ENCODE data around the gene CLEC2L.

Gene CLEC2L

GRCh38 chr7:139562491-139562890, 39.0 kb downstream of the CLEC2L start:
- Histone ChIP-seq H3K27me3 (ENCODE audit: insufficient read depth, low read length) (no peaks in the 10 kb centered on the region; the same call in 1 of the 2 replicates), H3K9ac (ENCODE audit: low read length) (no peak overlapping the region), H3K4me1 (ENCODE audit: insufficient read depth, low read length, severe bottlenecking) (no peaks in the 10 kb centered on the region), H3K4me3 (ENCODE audit: low read depth, low read length, poor library complexity, severe bottlenecking) (no peak overlapping the region), H3F3A (ENCODE audit: insufficient read depth, low read length) (no peaks in the 10 kb centered on the region), H2AFZ (ENCODE audit: low read length) (no peak overlapping the region), H3K9me3 (ENCODE audit: low read length) (no peaks in the 10 kb centered on the region), H4K20me1 (ENCODE audit: insufficient read depth, low read length) (no peaks in the 10 kb centered on the region), H3K27ac (ENCODE audit: low read depth, low read length, poor library complexity, severe bottlenecking) (no peak overlapping the region), H3K9me2 (ENCODE audit: low read depth, low read length) (no peaks in the 10 kb centered on the region), H3K79me2 (ENCODE audit: insufficient read depth, low read length) (no peaks in the 10 kb centered on the region), H3K36me3 (ENCODE audit: insufficient read depth, low read length) (no peaks in the 10 kb centered on the region), H3K4me2 (ENCODE audit: low read length) (no peak overlapping the region)
- TF ChIP-seq, protein P1, sequence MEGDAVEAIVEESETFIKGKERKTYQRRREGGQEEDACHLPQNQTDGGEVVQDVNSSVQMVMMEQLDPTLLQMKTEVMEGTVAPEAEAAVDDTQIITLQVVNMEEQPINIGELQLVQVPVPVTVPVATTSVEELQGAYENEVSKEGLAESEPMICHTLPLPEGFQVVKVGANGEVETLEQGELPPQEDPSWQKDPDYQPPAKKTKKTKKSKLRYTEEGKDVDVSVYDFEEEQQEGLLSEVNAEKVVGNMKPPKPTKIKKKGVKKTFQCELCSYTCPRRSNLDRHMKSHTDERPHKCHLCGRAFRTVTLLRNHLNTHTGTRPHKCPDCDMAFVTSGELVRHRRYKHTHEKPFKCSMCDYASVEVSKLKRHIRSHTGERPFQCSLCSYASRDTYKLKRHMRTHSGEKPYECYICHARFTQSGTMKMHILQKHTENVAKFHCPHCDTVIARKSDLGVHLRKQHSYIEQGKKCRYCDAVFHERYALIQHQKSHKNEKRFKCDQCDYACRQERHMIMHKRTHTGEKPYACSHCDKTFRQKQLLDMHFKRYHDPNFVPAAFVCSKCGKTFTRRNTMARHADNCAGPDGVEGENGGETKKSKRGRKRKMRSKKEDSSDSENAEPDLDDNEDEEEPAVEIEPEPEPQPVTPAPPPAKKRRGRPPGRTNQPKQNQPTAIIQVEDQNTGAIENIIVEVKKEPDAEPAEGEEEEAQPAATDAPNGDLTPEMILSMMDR (IDR thresholded peaks at IDR 0.05; ENCODE audit: low read length) = no peak
- TF ChIP-seq EZH2 (IDR thresholded peaks at IDR 0.05; ENCODE audit: borderline replicate concordance, low read length) = no peak

DNA sequence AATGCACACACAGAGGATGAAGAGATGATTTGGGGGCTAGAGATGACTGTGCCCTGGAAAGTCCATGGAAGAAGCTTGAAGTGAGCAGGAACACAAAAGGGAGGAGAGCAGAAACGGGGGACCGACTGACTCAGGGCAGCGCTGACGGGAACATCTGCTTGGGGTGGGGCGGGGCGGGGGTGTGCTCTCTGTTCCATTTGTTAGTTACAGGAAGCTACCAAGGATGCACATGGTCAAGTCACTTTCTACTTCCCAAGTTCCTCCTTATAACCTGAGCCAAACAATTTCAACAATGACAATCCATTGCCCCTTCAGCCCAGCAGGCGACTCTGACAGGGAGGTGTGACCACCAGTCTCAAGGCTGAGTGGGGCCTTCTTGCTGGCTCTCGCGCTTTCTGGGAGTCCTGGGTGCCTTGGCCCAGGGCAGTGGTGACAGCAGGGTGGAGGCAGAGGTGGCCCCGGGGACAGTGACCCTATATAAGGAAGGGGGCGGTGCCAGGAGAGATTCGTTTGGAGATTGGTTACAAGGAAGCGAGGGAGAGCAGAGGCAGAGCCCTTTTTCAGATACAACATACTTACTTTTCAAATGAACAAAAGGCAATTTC, 39.6 kb downstream of the CLEC2L start:
- no peak overlapping the region for H3K4me3 ChIP-seq (ENCODE audit: low read depth, low read length, poor library complexity, severe bottlenecking)
- H3K27ac ChIP-seq (ENCODE audit: low read depth, low read length, poor library complexity, severe bottlenecking) = no peak overlapping the region
- no peaks in the 10 kb centered on the region; the same call in 1 of the 2 replicates for H3K27me3 ChIP-seq (ENCODE audit: insufficient read depth, low read length)
- no peaks in the 10 kb centered on the region for H3K36me3 ChIP-seq (ENCODE audit: insufficient read depth, low read length)
- H3K9me3 ChIP-seq (ENCODE audit: low read length) = no peaks in the 10 kb centered on the region
- no peaks in the 10 kb centered on the region for H3F3A ChIP-seq (ENCODE audit: insufficient read depth, low read length)
- H3K4me2 ChIP-seq (ENCODE audit: low read length) = no peak overlapping the region
- TF ChIP-seq EZH2 (IDR thresholded peaks at IDR 0.05; ENCODE audit: borderline replicate concordance, low read length) = no peak
- TF ChIP-seq, protein P1 (IDR thresholded peaks at IDR 0.05; ENCODE audit: low read length) = no peak
- H3K4me1 ChIP-seq (ENCODE audit: insufficient read depth, low read length, severe bottlenecking) = no peaks in the 10 kb centered on the region
- no peaks in the 10 kb centered on the region for H3K9me2 ChIP-seq (ENCODE audit: low read depth, low read length)
- no peak overlapping the region for H3K9ac ChIP-seq (ENCODE audit: low read length)
- no peaks in the 10 kb centered on the region for H4K20me1 ChIP-seq (ENCODE audit: insufficient read depth, low read length)
- no peak overlapping the region for H2AFZ ChIP-seq (ENCODE audit: low read length)
- no peaks in the 10 kb centered on the region for H3K79me2 ChIP-seq (ENCODE audit: insufficient read depth, low read length)

GRCh38 chr7:139563856-139564255, 40.4 kb downstream of the CLEC2L start:
- Histone ChIP-seq H4K20me1 (ENCODE audit: insufficient read depth, low read length) (no peaks in the 10 kb centered on the region), H3K9me3 (ENCODE audit: low read length) (no peaks in the 10 kb centered on the region), H3K79me2 (ENCODE audit: insufficient read depth, low read length) (no peaks in the 10 kb centered on the region), H3K4me1 (ENCODE audit: insufficient read depth, low read length, severe bottlenecking) (no peaks in the 10 kb centered on the region), H3F3A (ENCODE audit: insufficient read depth, low read length) (no peaks in the 10 kb centered on the region), H2AFZ (ENCODE audit: low read length) (no peak overlapping the region), H3K27me3 (ENCODE audit: insufficient read depth, low read length) (no peaks in the 10 kb centered on the region; the same call in 1 of the 2 replicates), H3K4me2 (ENCODE audit: low read length) (no peak overlapping the region), H3K27ac (ENCODE audit: low read depth, low read length, poor library complexity, severe bottlenecking) (no peak overlapping the region), H3K4me3 (ENCODE audit: low read depth, low read length, poor library complexity, severe bottlenecking) (no peak overlapping the region), H3K9me2 (ENCODE audit: low read depth, low read length) (no peaks in the 10 kb centered on the region), H3K36me3 (ENCODE audit: insufficient read depth, low read length) (no peaks in the 10 kb centered on the region), H3K9ac (ENCODE audit: low read length) (no peak overlapping the region)
- no peak for TF ChIP-seq EZH2 (IDR thresholded peaks at IDR 0.05; ENCODE audit: borderline replicate concordance, low read length)
- TF ChIP-seq, protein P1 (IDR thresholded peaks at IDR 0.05; ENCODE audit: low read length) = no peak
